ENCODE measurements around the gene SPTSSA. TPM values are rescaled to one million over a fixed set of nuclear protein-coding genes. Genes with fewer than 3 reads are reported as not detected.
"Not testable (repeated sequence)": the region's sequence is repeated elsewhere in the genome, so short reads cannot be mapped to it uniquely, and the experiment has no call there.

The SPTSSA gene
- total RNA-seq, 1 donor: 10.5 TPM

- Histone ChIP-seq H3K36me3 (ENCODE audit: insufficient read depth, low read length) (no peaks in the 10 kb centered on the region), H3K4me2 (ENCODE audit: insufficient read depth, low read length) (no peak overlapping the region), H4K20me1 (ENCODE audit: insufficient read depth, low read length) (peaks cover 6% of the 10 kb centered on the region), H2AFZ (ENCODE audit: low read length) (no peak overlapping the region), H3K4me1 (ENCODE audit: insufficient read depth, low read length) (peaks cover 14% of the 10 kb centered on the region), H3K9me3 (ENCODE audit: low read depth, low read length) (no peaks in the 10 kb centered on the region), H3K79me2 (ENCODE audit: insufficient read depth, low read length) (peaks cover 19% of the 10 kb centered on the region), H3K27me3 (ENCODE audit: insufficient read depth, low read length) (no peaks in the 10 kb centered on the region), H3K4me3 (ENCODE audit: insufficient read depth, low read length) (no peak overlapping the region), H3K27ac (ENCODE audit: low read depth, low read length) (peak overlapping the region; percentile 31)
- DNase-seq (ENCODE audit: insufficient read length, low spot score, missing footprints): no peak
- TF ChIP-seq CTCF (IDR thresholded peaks at IDR 0.05; ENCODE audit: extremely low read depth, low read depth, low read length): no peak
These were observed 25.7 kb downstream of the SPTSSA start for GRCh38 chr14:34436118-34436905.

GRCh38 chr14:34433957-34434356 is 28.1 kb downstream of the SPTSSA start:
- Histone ChIP-seq H3K9me3 (ENCODE audit: low read depth, low read length) (no peaks in the 10 kb centered on the region), H3K36me3 (ENCODE audit: insufficient read depth, low read length) (no peaks in the 10 kb centered on the region), H3K4me2 (ENCODE audit: insufficient read depth, low read length) (no peak overlapping the region), H2AFZ (ENCODE audit: low read length) (no peak overlapping the region), H3K27ac (ENCODE audit: low read depth, low read length) (no peak overlapping the region), H3K79me2 (ENCODE audit: insufficient read depth, low read length) (peaks cover 12% of the 10 kb centered on the region), H4K20me1 (ENCODE audit: insufficient read depth, low read length) (peaks cover 6% of the 10 kb centered on the region), H3K4me1 (ENCODE audit: insufficient read depth, low read length) (peaks cover 14% of the 10 kb centered on the region), H3K27me3 (ENCODE audit: insufficient read depth, low read length) (no peaks in the 10 kb centered on the region), H3K4me3 (ENCODE audit: insufficient read depth, low read length) (no peak overlapping the region)
- no peak for DNase-seq (ENCODE audit: insufficient read length, low spot score, missing footprints)
- TF ChIP-seq CTCF (IDR thresholded peaks at IDR 0.05; ENCODE audit: extremely low read depth, low read depth, low read length): no peak

- H3K79me2 ChIP-seq (ENCODE audit: insufficient read depth, low read length); H3K4me1 ChIP-seq (ENCODE audit: insufficient read depth, low read length); DNase-seq (ENCODE audit: insufficient read length, low spot score, missing footprints); H3K9me3 ChIP-seq (ENCODE audit: low read depth, low read length); H3K4me2 ChIP-seq (ENCODE audit: insufficient read depth, low read length); H3K36me3 ChIP-seq (ENCODE audit: insufficient read depth, low read length); H4K20me1 ChIP-seq (ENCODE audit: insufficient read depth, low read length); H3K27ac ChIP-seq (ENCODE audit: low read depth, low read length); H2AFZ ChIP-seq (ENCODE audit: low read length); H3K4me3 ChIP-seq (ENCODE audit: insufficient read depth, low read length); H3K27me3 ChIP-seq (ENCODE audit: insufficient read depth, low read length): not testable (repeated sequence)
These were observed 34.0 kb downstream of the SPTSSA start for GRCh38 chr14:34428102-34428466.

GRCh38 chr14:34426313-34427295 is 35.4 kb downstream of the SPTSSA start:
- H3K36me3 ChIP-seq (ENCODE audit: insufficient read depth, low read length): no peaks in the 10 kb centered on the region
- no peak for TF ChIP-seq CTCF (IDR thresholded peaks at IDR 0.05; ENCODE audit: extremely low read depth, low read depth, low read length)
- no peak for DNase-seq (ENCODE audit: insufficient read length, low spot score, missing footprints)
- H4K20me1 ChIP-seq (ENCODE audit: insufficient read depth, low read length): no peaks in the 10 kb centered on the region
- H3K79me2 ChIP-seq (ENCODE audit: insufficient read depth, low read length): no peaks in the 10 kb centered on the region
- H2AFZ ChIP-seq (ENCODE audit: low read length): no peak overlapping the region
- no peaks in the 10 kb centered on the region for H3K27me3 ChIP-seq (ENCODE audit: insufficient read depth, low read length)
- no peaks in the 10 kb centered on the region for H3K9me3 ChIP-seq (ENCODE audit: low read depth, low read length)
- no peak overlapping the region for H3K27ac ChIP-seq (ENCODE audit: low read depth, low read length)
- no peaks in the 10 kb centered on the region for H3K4me1 ChIP-seq (ENCODE audit: insufficient read depth, low read length)
- H3K4me3 ChIP-seq (ENCODE audit: insufficient read depth, low read length): no peak overlapping the region
- H3K4me2 ChIP-seq (ENCODE audit: insufficient read depth, low read length): no peak overlapping the region
